HG03108 (cell line): ENCODE results near the gene ZBTB42.

Source experiments
- ATAC-seq: cut with Tn5 transposase; IDR thresholded peaks from one replicate; pipeline ENCODE4 v1.9.1; 2021; ENCODE audit warnings: moderate library complexity; ENCODE audit not compliant: unreplicated experiment

ZBTB42 gene

DNA sequence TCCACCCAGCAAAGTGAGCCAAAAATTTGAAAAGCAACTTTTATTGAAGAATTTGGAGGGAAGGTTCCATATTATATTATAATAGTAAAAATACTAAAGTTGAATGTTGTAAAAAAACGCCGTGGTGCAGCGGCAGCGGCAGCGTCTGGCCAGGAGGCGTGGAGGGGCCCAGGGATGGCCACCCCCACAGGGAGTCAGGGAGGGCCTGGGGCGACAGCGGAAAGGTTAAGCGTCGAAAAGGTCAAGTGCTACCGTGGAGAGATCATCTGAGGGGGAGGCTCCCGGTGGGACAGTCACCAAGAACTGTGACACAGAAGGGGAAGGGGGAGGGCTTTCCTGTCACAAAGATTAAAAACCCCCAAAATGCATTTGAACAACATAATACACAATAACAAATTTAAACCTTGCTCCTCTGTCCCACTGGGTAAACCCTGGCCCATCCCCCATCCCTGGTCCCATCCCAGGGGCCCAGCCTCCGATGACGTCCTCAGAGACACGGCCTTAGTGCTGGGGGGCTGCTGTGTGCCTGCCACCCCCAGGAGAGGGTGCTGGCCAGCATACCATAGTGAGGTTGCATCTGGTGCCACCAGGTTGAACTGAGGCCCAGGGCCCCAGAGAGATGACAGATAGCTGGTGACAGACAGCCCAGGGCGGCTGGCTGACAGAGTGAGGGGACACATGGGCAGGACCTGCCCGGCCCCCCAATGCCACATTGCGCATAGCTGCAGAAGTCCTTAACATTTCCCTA is 31.4 kb upstream of the ZBTB42 start:
- no peak for ATAC-seq

DNA sequence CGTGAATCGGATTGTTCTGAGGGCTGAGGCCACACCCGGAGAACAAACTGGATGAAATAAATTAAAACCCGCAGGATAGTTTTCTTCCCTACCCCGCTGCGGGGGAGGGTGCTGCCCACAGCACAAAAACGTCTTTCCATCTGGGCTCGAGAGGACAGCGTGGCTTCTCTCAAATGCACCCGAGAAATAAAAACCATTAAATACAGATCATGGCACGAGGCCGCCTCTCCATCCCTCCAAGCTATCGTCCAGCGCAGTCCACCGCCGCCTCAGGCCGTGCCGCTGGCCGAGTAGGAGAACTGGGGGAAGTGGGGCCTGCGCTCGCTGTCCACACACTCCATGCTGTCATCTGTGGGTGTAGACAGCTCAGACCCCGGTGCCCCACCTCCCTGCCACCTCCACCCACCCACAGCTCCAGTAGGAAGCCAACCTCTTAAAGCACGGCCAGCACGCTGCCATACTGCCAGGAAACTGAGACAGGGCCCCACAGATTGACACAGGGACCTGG is 30.8 kb upstream of the ZBTB42 start:
- ATAC-seq, result no peak

DNA sequence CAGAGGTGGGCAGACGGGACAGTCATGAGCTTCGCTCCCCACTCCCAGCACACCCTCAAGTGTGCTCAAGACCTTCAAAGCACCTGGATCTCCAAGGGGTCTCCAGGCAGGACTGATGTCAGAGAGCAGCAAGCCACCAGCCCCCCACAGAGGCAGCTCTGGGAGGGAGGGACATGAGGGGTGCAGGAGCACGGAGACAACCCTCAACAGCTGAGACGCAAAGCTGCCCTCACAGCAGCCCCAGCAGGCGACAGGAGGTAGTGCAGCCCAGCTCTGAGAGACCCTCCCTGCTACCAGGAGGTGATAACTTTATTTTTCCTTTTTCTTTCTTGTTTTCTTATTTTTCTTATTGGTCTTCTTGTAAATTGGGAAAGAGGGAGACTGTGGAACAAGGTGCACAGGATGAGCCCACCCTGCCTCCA is 30.0 kb upstream of the ZBTB42 start:
- ATAC-seq, result no peak

DNA sequence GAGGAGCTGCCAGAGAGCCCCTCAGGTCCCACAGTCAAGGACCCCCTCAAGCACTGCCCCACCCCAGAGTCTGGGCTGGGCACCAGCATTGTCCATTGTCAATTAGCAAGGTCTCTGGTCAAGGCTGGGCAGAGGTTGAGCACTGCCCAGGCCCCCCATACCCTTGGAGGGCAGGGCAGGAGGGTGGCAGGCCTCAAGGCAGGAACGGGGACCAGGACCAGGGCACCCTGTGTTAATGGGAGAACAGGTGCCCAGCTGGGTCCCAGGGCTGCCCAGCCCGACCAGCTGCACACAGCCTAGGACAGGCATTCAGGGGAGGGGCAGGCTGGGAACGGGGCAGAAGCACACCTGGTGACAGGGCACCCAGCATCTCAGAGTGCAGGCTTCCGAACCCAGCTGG is 29.5 kb upstream of the ZBTB42 start:
- ATAC-seq, result no peak

DNA sequence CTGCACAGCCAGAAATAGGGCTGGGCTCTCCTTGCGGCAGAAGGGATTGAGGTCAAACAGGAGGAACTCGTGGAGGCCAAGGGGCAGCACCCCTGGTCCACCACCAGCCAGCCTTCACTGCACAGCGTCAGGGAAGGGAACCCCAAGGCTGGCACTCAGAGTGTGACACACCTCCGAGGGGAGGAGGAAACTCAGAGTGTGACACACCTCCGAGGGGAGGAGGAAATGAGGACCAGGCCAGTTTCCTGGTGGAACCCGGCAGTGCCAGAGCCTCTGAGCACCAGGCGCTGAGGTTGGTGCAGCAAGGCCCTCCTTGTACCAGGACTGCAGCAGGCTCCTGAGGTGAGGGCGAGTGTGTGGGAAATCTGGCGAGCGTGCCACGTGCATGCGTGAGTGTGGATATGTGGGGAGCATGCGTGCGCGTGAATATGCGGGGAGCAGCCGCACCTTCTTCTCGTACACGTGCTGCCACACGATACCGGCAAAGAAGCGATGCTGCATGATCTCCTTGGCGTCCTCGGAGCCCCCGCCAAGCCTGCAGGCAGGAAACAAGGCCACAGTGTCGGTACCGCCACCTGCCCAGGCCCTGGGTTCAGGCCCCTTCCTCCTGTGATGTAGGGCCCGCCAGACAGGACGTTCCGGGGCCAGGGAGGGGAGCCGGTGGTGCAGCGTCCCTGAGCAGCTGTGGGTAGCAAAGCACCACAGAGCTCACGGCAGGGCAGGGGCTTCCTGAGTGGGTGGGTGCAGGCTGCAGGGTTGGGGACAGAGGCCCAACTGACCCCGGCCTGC is 28.8 kb upstream of the ZBTB42 start:
- ATAC-seq, result no peak

DNA sequence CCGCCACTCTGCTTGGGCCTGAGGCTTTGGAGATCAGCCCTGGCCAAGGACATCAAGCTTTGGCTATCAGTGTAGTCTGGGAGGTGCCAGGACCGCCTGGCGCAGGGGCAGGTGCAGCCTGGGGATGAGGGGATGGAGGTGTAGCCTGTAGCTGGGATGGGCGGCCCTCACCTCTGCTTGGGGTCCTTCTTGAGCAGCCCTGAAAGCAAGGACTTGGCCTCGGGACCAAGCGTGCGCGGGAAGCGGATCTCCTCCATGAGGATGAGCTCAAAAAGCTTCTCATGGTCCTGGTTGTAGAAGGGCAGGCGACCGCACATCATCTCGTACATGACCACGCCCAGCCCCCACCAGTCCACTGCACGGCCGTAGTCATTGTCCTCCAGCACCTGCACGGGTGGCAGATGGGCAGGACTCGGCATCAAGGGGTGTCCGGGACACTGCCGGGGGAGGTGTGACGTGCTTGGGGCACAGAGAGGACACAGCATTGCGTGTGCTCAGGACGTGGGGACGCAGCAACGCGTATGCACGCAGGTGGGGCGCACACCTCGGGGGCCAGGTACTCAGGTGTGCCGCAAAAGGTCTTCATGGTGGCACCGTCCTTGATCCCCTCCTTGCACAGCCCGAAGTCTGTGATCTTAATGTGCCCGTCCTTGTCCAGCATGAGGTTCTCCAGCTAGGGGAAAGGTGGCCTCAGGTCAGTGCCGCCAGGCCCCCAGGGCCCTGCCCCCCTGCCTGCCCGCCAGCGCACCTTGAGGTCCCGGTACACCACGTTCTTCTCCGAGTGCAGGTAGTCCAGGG is 28.0 kb upstream of the ZBTB42 start:
- ATAC-seq, result no peak

DNA sequence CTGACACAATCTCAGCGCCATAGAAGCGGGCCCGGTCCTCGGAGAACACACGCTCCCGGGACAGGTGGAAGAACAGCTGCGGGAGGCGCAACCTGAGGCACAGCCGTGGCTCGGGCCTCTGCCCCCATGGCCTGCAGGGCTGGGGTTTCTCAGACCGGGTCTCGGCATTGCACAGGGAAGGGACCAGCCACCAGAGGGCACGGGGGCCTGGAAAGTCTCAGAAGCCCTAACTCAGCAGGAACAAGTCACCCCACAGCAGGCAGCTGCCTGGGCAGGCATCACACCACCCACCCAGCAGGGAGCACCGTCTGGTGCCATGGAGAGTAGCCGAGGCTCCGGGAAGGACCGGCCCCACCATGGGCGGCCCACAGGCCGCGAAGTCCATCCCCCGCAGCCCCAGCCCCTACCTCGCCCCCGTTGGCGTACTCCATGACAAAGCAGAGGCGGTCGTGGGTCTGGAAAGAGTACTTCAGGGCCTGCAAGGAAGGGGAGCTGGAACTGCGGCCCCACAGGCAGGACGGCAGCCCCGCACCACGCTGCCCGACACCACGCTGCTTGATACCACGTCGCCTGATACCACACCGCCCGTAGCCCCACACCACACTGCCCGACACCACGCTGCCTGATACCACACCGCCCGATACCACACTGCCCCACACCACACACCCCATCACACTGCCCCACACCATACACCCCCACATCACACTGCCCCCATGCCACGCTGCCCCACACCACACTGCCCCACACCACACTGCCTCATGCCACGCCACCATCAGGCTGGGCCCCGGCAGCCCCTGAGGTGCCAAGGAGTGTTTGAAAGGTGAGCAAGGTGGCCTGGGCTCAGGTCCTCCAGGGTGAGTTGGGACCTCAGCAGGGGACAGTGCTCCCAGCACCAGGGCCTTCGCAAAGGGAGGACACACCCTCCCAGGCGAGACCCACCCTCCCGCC is 27.1 kb upstream of the ZBTB42 start:
- no peak for ATAC-seq

DNA sequence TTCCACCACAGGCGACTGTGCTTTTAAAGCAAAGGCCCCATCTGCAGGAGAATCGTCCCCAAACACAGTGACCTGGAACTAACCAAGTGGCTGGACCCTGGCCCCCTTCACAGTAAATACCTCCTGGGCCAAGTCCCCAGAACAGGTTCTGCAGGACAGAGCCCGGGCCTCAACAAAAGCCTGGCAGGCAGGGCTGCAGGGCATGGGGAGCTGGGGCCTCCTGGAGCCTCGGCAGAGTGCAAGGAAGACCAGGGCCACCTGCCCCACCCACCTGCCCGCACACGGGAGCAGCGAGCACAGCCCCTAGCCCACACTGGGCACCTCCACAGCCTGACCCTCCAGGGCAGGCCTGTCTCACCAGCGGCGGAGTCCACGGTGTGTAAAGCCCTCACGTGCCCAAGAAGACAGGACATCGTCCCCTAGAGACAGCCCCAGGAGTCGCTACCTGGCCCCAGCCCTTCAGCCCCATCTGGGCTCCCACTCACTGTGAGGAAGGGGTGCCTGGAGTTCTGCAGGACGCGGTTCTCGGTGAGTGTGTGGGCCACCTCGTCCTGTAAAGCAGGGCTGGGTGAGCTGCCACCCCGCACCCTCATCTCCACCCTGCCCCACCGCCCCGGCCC is 26.3 kb upstream of the ZBTB42 start:
- no peak for ATAC-seq

DNA sequence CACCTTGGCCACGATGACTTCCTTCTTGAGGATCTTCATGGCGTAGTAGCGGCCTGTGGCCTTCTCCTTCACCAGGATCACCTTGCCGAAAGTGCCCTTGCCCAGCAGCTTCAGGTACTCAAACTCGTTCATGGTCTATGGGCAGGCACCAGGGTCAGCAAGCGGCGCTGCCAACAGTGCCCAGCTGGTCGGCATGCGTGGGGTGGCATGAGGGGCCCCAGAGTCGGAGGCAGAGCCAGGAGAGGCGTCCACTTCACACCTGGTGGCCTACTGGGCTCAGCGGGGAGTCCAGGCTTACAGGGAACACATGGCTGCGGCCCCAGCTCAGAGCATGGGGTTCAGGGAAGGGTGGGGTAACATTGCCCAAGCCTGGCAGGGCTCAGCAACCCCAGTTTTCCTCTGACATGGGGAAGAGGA is 25.8 kb upstream of the ZBTB42 start:
- ATAC-seq, result no peak

DNA sequence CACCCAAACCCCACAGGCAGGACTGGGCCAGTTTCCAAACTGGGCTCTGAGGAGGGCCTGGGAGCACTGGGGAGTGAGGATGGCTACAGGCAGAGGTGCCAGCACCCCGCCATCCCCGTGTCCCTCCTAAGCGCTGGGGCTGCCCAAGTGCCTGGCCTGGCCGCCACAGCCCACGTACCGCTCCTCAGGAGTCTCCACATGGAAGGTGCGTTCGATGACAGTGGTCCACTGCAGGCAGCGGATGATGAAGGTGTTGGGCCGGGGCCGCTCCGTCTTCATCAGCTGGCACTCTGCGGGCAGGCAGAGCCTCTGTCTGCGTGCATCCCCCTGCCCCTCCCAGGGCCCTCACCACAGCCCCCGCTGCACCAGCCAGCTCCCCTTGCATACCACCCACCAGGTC is 24.4 kb upstream of the ZBTB42 start:
- ATAC-seq, result no peak

DNA sequence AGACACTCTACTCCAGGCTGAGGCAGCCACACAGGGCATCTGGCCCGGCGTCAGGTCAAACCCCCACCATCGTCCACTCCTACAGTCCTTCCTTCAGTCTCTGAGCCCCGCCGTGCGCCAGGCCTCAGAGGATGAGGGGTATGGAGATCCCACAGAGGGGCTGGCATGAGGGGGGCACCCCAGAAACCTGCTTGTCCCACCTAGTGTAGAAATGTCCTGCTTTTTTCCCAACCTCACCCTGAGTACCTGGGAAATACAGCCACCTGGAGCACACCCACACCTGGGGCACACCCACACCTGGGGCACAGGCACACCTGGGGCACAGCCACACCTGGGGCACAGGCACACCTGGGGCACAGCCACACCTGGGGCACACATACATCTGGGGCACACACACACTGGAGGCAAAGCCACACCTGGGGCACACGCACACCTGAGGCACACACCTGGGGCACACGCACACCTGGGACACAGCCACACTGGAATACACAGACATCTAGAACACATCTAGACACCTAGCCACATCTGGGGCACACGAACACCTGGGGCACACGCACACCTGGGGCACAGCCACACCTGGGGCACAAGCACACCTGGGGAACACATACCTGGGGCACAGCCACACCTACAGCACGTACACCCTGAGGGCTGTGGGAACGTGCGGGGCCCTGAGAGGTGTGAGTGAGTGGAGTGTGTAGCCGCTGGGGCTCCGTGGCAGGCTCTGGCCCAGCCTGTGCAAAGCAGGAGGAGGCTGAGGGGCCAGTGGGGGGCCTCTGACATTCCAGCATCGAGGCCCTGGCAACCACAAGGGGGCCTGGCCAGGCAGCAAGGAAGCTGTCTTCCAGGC is 23.7 kb upstream of the ZBTB42 start:
- no peak for ATAC-seq

DNA sequence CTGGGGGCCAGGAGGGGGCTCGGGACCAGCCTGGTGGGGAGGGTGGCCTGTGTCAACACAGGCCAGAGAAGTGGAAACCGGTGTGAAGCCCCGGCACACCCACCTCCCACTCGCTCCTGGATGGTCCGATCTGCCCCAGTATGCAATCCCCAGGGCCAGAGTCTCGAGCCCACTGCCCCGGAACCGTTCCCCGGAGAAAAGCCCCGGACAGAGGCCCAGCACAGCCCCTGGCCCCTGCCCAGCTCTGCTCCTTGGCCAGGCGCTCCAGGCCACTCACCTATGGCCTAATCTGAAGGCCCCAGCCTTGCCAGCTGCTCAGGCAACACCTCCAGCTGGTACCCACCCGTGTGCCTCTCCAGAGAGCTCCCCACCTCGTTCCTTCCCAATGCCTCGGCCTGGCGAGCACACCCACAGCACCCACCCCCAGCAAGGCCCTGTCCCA is 23.1 kb upstream of the ZBTB42 start:
- ATAC-seq, result no peak

DNA sequence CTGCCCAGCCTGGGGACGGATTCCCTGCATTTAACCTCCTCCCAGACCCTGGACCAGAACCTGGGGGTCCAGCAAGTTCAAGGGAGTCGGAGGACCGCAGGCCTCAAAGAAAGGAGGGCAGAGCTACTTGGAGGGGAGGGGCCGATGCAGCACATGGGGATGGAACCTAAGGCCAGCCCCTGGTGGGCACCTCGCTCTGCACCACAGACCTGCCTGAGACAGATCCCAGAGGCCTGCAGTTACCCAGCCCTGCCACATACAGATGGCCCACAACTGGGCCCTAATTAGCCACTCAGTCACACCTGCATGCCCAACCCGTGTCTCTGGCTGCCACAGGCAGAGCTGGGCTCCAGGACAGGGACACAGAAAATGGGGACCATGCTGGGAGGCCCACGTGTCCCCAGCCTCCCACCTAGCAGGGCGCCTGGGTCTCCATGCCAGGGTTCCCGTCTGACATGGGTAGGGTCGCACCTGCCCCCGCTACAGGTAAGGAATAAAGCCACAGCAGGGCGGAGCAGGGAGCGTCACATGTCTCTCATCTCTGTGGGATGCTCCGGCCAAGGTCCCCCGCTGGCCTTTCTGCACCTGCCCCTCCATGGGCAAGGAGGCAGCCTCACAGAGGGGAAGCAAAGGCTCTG is 22.1 kb upstream of the ZBTB42 start:
- no peak for ATAC-seq

DNA sequence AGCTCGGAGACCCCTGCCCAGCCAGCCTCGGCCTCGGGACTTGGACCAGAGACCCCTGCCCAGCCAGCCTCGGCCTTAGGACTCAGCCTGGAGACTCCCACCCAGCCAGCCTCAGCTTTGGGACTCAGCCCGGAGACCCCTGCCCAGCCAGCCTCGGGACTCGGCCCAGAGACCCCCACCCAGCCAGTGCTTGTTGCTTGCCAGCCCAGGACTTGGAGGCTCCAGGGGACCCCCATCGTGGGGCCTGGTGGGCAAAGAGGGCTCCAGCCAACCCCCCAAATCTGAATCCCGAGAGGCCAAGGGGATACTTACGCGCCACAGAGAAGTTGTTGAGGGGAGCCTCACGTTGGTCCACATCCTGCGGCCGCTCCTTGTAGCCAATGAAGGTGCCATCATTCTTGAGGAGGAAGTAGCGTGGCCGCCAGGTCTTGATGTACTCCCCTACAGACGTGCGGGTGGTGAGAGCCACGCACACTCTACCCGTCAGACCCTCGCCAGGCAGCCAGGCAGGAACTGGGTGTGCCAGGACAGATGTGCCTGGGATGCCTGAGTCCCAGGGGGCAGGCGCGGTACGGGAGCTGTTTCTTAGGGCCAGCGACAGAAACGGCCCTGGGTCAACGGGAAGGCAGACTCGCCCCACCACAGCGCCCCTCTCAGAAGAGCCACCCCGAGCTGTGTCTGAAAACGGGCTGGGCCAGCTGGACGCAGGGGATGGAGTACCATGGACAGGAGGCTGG is 21.0 kb upstream of the ZBTB42 start:
- no peak for ATAC-seq

DNA sequence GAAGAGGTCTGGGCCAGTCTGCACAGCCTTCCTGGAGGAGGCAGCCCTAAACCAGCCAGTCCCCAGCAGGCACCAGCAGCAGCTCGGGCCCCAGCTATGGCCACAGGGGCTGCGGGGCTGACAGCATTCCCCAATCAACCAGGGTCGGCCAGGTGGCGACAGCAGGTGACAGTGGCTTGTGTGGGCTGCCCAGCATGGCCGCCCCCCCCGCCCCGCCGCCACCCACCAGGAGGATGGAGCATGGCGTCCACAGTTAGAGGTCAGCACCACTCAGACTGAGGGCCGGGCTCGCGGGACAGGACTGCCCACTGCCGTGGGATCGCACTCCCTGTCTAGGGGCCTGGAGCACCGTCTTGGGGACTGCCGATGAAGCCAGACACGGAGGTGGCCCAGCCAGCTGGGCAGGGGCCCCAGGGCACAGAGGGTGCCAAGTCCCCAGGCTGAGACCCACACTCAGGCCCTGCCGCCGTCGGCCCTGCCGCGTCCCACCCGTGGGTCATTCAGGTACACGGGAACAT is 20.3 kb upstream of the ZBTB42 start:
- no peak for ATAC-seq

DNA sequence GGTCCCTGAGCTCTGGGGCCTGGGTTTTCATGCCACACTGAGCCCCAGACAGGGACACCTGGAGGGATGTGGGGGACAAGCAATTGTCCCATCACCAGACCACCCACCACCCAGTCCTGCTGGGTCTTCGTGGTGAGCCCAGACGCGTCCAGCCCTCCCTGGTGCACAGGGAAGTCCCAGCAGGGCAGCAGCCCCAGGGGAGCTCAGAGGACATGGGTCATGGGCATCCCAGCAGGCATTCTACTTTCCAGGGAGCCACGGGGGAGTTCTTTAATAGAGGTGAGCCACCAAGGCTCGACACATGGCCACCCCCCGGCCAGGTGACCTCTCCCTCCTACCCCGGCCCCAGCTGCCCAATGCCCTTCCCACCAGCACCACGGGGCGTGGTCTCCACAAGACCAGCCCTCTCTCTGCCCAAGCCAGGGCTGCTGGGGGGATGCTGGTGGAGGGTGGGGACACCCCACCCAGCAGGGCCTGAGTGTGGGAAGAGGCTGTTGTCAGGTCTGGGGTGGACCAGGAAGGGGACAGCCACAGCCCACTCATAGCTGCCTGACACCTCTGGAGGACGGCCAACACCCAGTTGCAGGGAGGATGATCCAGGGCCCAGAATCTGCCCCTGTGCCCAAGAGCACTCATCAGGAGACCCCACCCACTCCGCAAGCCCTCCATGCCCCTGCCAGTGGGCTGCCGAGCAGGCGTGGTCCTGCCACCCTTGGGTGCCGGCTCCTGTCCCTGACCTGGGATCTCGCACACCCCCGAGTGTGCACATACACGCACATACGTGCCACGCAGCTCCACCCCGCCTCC is 19.4 kb upstream of the ZBTB42 start:
- no peak for ATAC-seq
